HG03571 (cell line): Measurements from ENCODE around the gene POLG2.
"Not testable (repeated sequence)": the region's sequence is repeated elsewhere in the genome, so short reads cannot be mapped to it uniquely, and the experiment has no call there.

Experiments
- ATAC-seq: cut with Tn5 transposase; IDR thresholded peaks from one replicate; pipeline ENCODE4 v1.9.1; 2021; ENCODE audit not compliant: unreplicated experiment

The POLG2 gene

GRCh38 chr17:64443086-64443760 is 53.6 kb downstream of the POLG2 start:
- no peak for ATAC-seq

GRCh38 chr17:64442541-64442971 is 54.3 kb downstream of the POLG2 start:
- ATAC-seq: no peak

- no peak for ATAC-seq
Measured at GRCh38 chr17:64441772-64442540, 54.9 kb downstream of the POLG2 start.

- ATAC-seq: no peak
Measured at GRCh38 chr17:64439956-64440355, 56.9 kb downstream of the POLG2 start.

GRCh38 chr17:64439521-64439920 is 57.3 kb downstream of the POLG2 start:
- not testable (repeated sequence) for ATAC-seq

GRCh38 chr17:64437944-64438525 is 58.8 kb downstream of the POLG2 start:
- no peak for ATAC-seq

GRCh38 chr17:64431534-64431933 is 65.3 kb downstream of the POLG2 start:
- ATAC-seq: no peak

- not testable (repeated sequence) for ATAC-seq
Measured at GRCh38 chr17:64430036-64430435, 66.8 kb downstream of the POLG2 start.

- ATAC-seq: no peak
Measured at GRCh38 chr17:64428406-64428805, 68.4 kb downstream of the POLG2 start.
